Measurements from ENCODE around the gene MAD2L2. TPM values are rescaled to one million over a fixed set of nuclear protein-coding genes. Genes with fewer than 3 reads are reported as not detected.

MAD2L2 gene
- polyA plus RNA-seq (2013, experiment 1 of 2): 132 TPM
- 126 TPM for polyA plus RNA-seq (2013, experiment 2 of 2)

GRCh38 chr1:11681071-11681771 lies at the start of gene MAD2L2:
Gene MAD2L2, minus strand, starts transcription at chr1:11681148. Its CDS starts 547 bp downstream, at chr1:11680601.
- Histone ChIP-seq H3K79me1 (ENCODE audit: low read depth, low read length) (peaks cover 6% of the 10 kb centered on the region), H3K36me3 (replicated peaks in 1 of 2; ENCODE audit: control insufficient read depth in 2 of 2, insufficient read depth in 2 of 2, low read length in 2 of 2) (peaks cover 11 to 42% of the 10 kb centered on the region in 2 donors), H4K91ac (ENCODE audit: low read depth, low read length, poor library complexity) (peak within 1 kb of the TSS; percentile 43), H3K23ac (ENCODE audit: low read depth, low read length, poor library complexity) (peak within 1 kb of the TSS; percentile 97), H2AK5ac (ENCODE audit: low read depth, low read length) (peak within 1 kb of the TSS; percentile 74), H2BK120ac (ENCODE audit: low read depth, low read length) (no peak within 1 kb of the TSS), H3K14ac (ENCODE audit: low read length) (peak within 1 kb of the TSS; percentile 65), H2BK5ac (ENCODE audit: low read length) (peak within 1 kb of the TSS; percentile 68), H3K4ac (ENCODE audit: low read length) (peak within 1 kb of the TSS; percentile 58), H2BK12ac (ENCODE audit: low read length) (no peak within 1 kb of the TSS), H3K27me3 (ENCODE audit: control insufficient read depth in 3 of 3, insufficient read depth in 3 of 3, low read depth in 1 of 3, low read length in 3 of 3) (no peaks in the 10 kb centered on the region), H2BK15ac (ENCODE audit: low read length) (peak within 1 kb of the TSS; percentile 60), H3K9me3 (replicated peaks in 1 of 2; ENCODE audit: control insufficient read depth in 2 of 2, insufficient read depth in 1 of 2, low read depth in 1 of 2, low read length in 2 of 2) (no peaks in the 10 kb centered on the region), H3K4me1 (ENCODE audit: control insufficient read depth in 2 of 2, insufficient read depth in 1 of 2, low read depth in 1 of 2, low read length in 2 of 2) (peaks cover 10 to 15% of the 10 kb centered on the region in 2 donors), H3K18ac (ENCODE audit: low read length) (peak within 1 kb of the TSS; percentile 96), H4K8ac (ENCODE audit: low read depth, low read length) (peak within 1 kb of the TSS; percentile 31), H3K4me3 (ENCODE audit: low read length in 2 of 2) (peak within 1 kb of the TSS; percentile 96 to 97), H3K27ac (replicated peaks; ENCODE audit: low read length) (peak within 1 kb of the TSS; percentile 83), H3K4me2 (ENCODE audit: insufficient read depth, low read length, poor library complexity, severe bottlenecking) (peak within 1 kb of the TSS; percentile 97), H3K9ac (ENCODE audit: low read depth, low read length, poor library complexity) (peak within 1 kb of the TSS; percentile 95), H2AFZ (ENCODE audit: low read length) (peak within 1 kb of the TSS; percentile 86)
- WGBS, 2 donors (ENCODE audit: extremely low coverage in 2 of 2, insufficient read length in 2 of 2, insufficient replicate concordance in 1 of 2): no CpG with 5 or more reads among the region's 71 CpGs
- peak; percentile 81 for DNase-seq (ENCODE audit: low spot score)

GRCh38 chr1:11730429-11730891 lies 49.5 kb upstream of the MAD2L2 start:
- WGBS, 2 donors (ENCODE audit: extremely low coverage in 2 of 2, insufficient read length in 2 of 2, insufficient replicate concordance in 1 of 2): no CpG with 5 or more reads among the region's 5 CpGs
- H3K79me1 ChIP-seq (ENCODE audit: low read depth, low read length): no peaks in the 10 kb centered on the region
- no peak overlapping the region for H3K27ac ChIP-seq (replicated peaks; ENCODE audit: low read length)
- H3K14ac ChIP-seq (ENCODE audit: low read length): no peak overlapping the region
- DNase-seq (ENCODE audit: low spot score): no peak
- no peak overlapping the region for H2BK15ac ChIP-seq (ENCODE audit: low read length)
- H3K9ac ChIP-seq (ENCODE audit: low read depth, low read length, poor library complexity): no peak overlapping the region
- H4K91ac ChIP-seq (ENCODE audit: low read depth, low read length, poor library complexity): no peak overlapping the region
- no peak overlapping the region for H3K23ac ChIP-seq (ENCODE audit: low read depth, low read length, poor library complexity)
- no peaks in the 10 kb centered on the region for H3K9me3 ChIP-seq (replicated peaks in 1 of 2; ENCODE audit: control insufficient read depth in 2 of 2, insufficient read depth in 1 of 2, low read depth in 1 of 2, low read length in 2 of 2)
- peak overlapping the region; percentile 39 for H3K18ac ChIP-seq (ENCODE audit: low read length)
- no peak overlapping the region for H3K4ac ChIP-seq (ENCODE audit: low read length)
- H2BK12ac ChIP-seq (ENCODE audit: low read length): no peak overlapping the region
- no peak overlapping the region for H2AFZ ChIP-seq (ENCODE audit: low read length)
- H4K8ac ChIP-seq (ENCODE audit: low read depth, low read length): no peak overlapping the region
- H2AK5ac ChIP-seq (ENCODE audit: low read depth, low read length): no peak overlapping the region
- H3K4me3 ChIP-seq (ENCODE audit: low read length in 2 of 2): peak overlapping the region in 1 of 2 donors; percentile 33
- H2BK120ac ChIP-seq (ENCODE audit: low read depth, low read length): no peak overlapping the region
- no peak overlapping the region for H2BK5ac ChIP-seq (ENCODE audit: low read length)
- H3K4me1 ChIP-seq (ENCODE audit: control insufficient read depth in 2 of 2, insufficient read depth in 1 of 2, low read depth in 1 of 2, low read length in 2 of 2): peaks cover 18 to 25% of the 10 kb centered on the region in 2 donors
- H3K4me2 ChIP-seq (ENCODE audit: insufficient read depth, low read length, poor library complexity, severe bottlenecking): no peak overlapping the region
- H3K36me3 ChIP-seq (replicated peaks in 1 of 2; ENCODE audit: control insufficient read depth in 2 of 2, insufficient read depth in 2 of 2, low read length in 2 of 2): no peaks in the 10 kb centered on the region
- H3K27me3 ChIP-seq (ENCODE audit: control insufficient read depth in 3 of 3, insufficient read depth in 3 of 3, low read depth in 1 of 3, low read length in 3 of 3): no peaks in the 10 kb centered on the region

GRCh38 chr1:11729498-11730428 lies 48.8 kb upstream of the MAD2L2 start:
- Histone ChIP-seq H2BK120ac (ENCODE audit: low read depth, low read length) (no peak overlapping the region), H3K27ac (replicated peaks; ENCODE audit: low read length) (no peak overlapping the region), H2BK12ac (ENCODE audit: low read length) (peak overlapping the region; percentile 28)

More at GRCh38 chr1:11729498-11730428, 48.8 kb upstream of the MAD2L2 start:
- no peak overlapping the region for H3K18ac ChIP-seq (ENCODE audit: low read length)
- peak overlapping the region; percentile 28 for H2BK15ac ChIP-seq (ENCODE audit: low read length)
- H3K4ac ChIP-seq (ENCODE audit: low read length): peak overlapping the region; percentile 30
- H3K4me2 ChIP-seq (ENCODE audit: insufficient read depth, low read length, poor library complexity, severe bottlenecking): no peak overlapping the region
- no peaks in the 10 kb centered on the region for H3K9me3 ChIP-seq (replicated peaks in 1 of 2; ENCODE audit: control insufficient read depth in 2 of 2, insufficient read depth in 1 of 2, low read depth in 1 of 2, low read length in 2 of 2)
- no CpG with 5 or more reads among the region's 26 CpGs for WGBS, 2 donors (ENCODE audit: extremely low coverage in 2 of 2, insufficient read length in 2 of 2, insufficient replicate concordance in 1 of 2)
- H2BK5ac ChIP-seq (ENCODE audit: low read length): peak overlapping the region; percentile 16
- peaks cover 18 to 21% of the 10 kb centered on the region in 2 donors for H3K4me1 ChIP-seq (ENCODE audit: control insufficient read depth in 2 of 2, insufficient read depth in 1 of 2, low read depth in 1 of 2, low read length in 2 of 2)
- peak overlapping the region in 1 of 2 donors; percentile 33 for H3K4me3 ChIP-seq (ENCODE audit: low read length in 2 of 2)
- no peaks in the 10 kb centered on the region for H3K27me3 ChIP-seq (ENCODE audit: control insufficient read depth in 3 of 3, insufficient read depth in 3 of 3, low read depth in 1 of 3, low read length in 3 of 3)
- peak overlapping the region; percentile 30 for H2AK5ac ChIP-seq (ENCODE audit: low read depth, low read length)
- peaks cover 0 to under 1% of the 10 kb centered on the region in 2 donors for H3K36me3 ChIP-seq (replicated peaks in 1 of 2; ENCODE audit: control insufficient read depth in 2 of 2, insufficient read depth in 2 of 2, low read length in 2 of 2)
- H3K14ac ChIP-seq (ENCODE audit: low read length): no peak overlapping the region
- no peak for DNase-seq (ENCODE audit: low spot score)
- no peaks in the 10 kb centered on the region for H3K79me1 ChIP-seq (ENCODE audit: low read depth, low read length)
- H4K91ac ChIP-seq (ENCODE audit: low read depth, low read length, poor library complexity): no peak overlapping the region
- no peak overlapping the region for H4K8ac ChIP-seq (ENCODE audit: low read depth, low read length)
- H3K9ac ChIP-seq (ENCODE audit: low read depth, low read length, poor library complexity): peak overlapping the region; percentile 14
- no peak overlapping the region for H2AFZ ChIP-seq (ENCODE audit: low read length)
- H3K23ac ChIP-seq (ENCODE audit: low read depth, low read length, poor library complexity): no peak overlapping the region

All from neuronal stem cell (in vitro differentiated cells).